HG03354 (cell line): Measurements from ENCODE around the gene PNCK.
"Not testable (repeated sequence)": the region's sequence is repeated elsewhere in the genome, so short reads cannot be mapped to it uniquely, and the experiment has no call there.

Experiments
- ATAC-seq: cut with Tn5 transposase; IDR thresholded peaks from one replicate; pipeline ENCODE4 v1.9.1; 2021; ENCODE audit warnings: mild to moderate bottlenecking; ENCODE audit not compliant: unreplicated experiment, poor library complexity, severe bottlenecking

PNCK gene

DNA sequence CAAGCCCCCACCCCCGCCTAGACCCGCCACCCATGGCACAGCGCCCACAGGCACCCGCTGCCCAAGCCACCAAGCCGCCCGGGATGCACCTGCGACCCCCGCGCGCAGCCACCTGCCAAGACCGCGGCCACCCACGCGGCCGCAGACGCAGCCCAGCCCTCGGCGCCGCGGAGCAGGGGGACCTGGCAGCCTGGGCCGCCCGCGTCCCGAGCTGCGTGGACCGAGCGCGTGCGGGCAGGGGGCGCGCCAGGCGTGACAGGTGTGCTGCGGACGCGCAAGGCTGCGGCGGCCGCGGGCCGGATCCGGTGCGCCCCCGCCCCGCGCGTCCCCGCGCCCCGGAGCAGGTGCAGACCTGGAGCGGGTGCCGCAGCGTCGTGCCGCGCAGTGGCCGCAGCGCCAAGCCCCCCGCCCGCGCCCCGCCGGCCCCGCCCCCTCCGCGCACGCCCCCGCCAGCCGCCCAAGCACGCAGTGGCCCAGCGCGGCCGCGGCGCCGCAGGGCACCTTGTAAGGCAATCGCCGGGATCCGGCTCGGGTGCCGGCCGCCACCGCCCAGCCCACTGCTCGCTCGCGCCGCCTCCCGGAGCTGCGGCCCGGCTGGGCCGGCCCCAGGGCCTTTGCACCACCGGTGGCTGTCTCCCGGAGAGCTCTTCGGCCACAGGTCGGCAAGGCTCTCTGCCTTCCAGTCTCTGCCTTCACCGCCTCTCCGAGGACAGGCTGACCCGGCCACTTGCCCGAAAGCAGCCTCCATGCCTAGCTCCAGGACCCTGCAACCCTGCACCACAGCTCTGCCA, at the start of gene PNCK:
Gene PNCK (minus strand): TSS at position 386 of the 791 bp plus-strand sequence. CDS start 737 bp downstream, outside the sequence.
- no peak for ATAC-seq

DNA sequence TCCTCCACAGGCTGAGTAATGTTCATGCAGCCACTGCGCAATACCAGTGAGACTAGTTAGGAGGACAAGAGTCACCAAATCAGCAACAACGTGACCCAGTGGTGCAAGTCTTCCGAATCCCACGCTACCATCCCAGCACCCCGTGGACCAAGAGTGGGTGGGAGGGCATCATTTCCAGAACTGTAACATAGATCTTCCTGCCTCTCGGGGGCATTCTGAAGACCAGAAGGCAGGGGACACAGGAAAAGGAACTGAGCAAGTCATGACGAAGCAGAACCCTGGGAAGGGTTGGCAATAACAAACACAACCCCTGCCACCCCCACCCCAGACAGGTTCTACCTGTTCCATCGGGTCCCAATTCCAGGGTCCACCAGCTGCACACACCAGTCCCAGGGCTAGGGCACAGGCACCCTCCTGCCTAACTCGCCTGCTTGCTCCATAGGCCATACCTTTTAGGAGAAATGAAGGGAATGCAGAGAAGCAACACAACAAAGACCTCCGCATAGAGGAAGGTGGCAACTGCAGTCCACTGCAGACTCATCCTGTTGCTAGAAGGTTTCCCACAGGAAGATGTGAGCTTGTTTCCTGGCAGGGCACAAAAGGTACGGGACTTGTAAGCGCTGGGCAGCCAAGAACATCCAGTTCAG, 49.2 kb upstream of the PNCK start:
- no peak for ATAC-seq

DNA sequence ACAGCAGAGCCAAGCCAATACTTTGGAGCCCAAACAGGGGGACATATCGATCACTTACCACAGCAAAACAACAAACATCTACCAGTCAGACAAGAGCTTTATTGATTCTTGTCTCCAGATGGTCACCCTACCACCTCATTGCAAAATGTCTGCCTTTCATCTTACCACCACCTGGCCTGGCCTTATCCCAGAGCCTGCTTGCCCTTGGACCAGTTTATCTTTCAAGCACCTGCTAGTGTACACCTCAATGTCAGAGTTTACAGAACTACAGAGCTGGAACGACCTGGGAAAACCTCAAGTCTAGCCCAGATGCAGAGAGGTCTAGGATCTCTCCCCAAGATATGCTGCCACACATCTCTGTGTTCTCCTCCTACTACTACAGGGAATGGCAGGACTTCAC, 46.1 kb upstream of the PNCK start:
- ATAC-seq, result no peak

DNA sequence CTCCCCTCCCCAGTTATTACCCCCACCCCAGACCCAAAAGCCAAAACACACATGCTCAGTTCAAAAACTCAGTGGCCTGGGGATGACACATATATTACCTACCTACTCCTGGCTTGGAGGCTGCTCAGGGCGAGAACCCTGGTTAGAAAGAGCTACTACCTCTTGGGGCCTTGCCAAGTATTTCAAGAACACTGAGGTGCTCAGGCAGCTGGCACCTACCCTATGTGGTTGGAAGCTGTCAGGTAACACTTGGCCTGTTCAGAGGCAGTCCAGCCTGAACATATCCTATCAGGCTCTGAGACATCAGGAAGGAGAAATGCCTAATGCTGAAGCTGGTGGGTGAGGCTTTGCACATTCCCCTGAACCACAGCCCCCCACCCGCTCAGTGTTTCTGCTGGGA, 45.6 kb upstream of the PNCK start:
- no peak for ATAC-seq

DNA sequence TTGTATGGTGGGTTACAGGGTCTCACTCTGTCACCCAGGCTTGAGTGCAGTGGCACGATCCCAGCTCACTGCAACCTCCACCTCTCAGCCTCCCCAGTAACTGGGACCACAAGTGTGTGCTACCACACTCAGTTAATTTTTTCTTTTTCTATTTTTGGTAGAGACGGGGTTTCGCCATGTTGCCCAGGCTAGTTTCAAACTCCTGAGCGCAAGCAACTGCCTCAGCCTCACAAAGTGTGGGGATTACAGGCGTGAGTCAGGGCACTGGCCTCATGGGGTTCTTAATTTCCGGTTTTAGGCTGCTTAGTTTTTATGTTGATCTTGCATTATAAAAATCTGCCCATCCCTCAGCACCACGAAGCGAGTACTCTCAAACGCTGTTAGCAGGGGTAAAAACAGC, 43.8 kb upstream of the PNCK start:
- no peak for ATAC-seq

DNA sequence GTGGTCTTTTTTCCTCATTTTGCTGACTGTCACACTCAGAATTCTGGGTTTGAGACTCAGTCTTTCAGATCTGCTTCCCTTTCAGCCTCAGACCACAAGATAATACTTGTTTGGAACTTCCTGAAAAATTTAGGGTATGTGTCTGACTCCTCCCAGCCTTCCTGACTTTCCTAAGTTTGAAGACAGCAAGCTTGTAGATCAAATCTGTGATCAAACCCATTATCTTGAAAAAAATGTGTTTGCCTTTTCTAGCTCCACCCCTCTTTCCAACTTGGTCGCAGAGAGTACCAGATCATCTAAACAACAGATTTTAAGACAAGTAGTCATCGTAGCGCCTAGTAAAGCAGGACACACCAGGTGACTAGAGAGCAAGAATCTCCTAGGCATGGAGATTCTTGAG, 40.6 kb upstream of the PNCK start:
- no peak for ATAC-seq

DNA sequence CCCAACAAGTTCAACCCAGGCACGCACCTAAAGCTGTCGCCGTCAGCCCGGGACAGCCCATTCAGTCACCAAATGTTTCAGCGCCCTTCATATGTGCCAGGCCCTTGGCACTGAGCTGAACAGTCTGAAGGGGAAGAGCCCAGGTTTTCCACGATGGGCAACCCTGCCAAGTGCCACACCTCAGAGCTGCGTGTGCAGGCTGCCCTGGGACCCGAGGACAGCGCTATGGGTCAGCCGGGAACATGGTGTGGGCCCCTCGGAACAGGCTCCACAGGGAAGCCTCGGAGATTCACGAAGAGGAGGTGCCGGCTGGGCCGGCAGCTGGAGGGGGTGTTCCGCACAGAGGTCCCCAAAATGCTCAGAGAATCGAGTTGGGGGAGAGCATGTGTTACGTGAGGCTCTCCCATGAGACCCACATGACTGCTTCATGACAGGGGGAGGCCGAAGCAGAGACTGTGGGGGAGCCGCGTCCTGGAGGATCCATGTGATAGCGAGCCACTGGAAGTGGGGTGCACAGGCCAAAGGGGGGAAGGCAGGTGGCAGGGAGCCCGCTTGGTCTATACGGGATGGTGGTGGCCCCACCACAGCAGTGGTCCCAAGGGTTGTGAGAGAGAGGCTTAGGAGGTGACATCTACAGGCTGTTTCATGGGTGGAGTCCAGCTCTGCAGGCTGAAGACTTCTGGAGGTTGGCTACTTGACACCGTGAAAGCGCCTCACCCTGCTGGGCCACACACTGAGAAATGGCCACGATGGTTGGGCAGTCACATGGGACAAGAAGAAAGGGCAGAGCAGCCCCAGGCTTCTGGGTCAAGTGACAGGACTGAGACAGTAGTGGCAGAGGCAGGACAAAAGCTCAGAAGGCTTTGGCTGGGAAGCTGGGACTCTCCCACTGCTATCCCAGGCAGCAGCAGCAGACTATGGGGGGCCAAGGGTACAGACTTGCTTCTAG, 36.4 kb upstream of the PNCK start:
- ATAC-seq, result no peak

DNA sequence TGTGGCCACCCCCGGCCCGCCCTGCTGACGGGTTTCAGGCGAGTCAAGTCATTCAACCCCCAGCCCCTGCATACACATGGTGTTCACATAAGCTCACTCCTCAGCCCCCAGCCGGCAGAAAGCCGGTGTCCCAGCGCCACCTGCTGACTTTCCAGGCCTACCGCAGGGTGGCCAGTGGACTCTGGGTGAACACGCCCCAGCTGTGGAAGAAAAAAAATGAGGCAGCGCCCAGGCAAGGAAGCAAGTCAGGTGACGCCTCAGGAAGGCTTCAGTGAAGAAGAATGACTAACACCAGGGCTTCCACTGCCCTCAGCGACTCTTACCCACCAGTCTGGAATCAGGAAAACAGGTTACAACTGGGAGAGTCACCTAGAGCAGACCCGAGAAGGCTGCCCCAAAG, 34.8 kb upstream of the PNCK start:
- no peak for ATAC-seq

DNA sequence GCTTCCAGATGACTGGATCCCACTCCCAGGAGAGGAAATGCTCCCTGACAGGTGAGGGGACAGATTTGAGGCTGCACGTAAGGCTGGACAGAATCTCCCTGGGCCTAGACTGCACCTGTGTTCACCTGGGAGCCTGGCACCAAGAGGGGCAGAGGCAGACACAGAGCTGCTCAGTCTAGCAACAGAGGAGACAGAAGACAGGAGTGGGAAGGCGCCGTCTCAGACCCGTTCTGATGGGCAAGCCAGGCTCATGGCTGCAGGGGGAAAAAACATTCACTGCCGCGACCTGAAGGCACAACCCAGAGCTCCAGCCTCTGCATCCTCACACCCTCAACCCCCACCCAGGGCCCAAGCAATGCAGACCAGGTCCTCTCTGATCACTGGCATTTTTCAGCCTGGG, 33.8 kb upstream of the PNCK start:
- no peak for ATAC-seq

DNA sequence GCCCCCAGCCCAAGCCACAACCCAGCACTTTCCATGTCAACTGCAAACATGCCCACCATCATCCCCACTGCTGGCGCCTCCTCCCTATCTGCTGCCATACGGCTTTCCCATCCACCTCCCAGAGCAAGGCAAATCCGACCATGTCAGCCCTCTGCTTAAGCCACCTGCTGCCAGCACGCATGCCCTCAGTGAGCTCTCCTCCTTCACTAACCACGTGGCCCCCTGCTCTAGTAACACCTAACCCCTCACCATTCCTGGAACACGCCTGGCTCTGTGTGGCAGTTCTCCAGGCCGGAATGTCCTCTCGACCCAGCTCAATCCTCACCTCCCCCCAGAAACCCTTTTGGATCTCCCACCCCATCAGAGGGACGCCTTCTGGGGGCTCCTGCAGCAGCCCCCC, 33.2 kb upstream of the PNCK start:
- ATAC-seq, result no peak

DNA sequence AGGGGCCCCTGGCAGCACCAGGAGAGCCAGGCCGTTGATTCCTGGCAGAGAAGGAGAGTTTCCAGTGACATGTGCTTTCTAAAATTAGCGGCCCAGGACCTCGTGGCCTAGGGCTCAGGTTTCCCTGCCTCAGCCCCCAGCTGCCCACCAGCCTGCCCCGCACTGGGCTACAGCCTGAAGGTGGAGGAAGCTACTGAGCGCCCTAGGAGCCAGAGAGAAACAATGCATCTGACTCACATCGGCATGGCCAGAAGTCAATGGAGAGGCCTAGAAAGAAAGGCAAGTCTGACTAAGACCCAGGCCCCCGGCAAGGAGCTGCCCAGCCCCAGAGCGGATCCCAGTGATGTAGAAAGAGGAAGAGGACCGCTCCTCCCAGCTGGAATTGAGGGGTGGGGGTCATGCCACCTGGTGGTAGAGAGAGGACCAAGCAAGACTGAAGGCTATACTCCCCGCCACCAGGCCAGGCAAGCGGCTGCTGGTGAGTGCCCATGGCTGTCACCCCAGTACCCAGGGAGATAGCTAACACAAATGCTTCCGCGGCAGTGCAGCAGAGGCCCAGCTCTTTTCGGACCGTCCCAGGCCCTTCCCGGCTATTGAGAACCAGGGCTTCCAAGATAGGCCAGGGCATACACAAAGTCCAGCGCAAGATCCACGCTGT, 31.9 kb upstream of the PNCK start:
- ATAC-seq, result not testable (repeated sequence)

DNA sequence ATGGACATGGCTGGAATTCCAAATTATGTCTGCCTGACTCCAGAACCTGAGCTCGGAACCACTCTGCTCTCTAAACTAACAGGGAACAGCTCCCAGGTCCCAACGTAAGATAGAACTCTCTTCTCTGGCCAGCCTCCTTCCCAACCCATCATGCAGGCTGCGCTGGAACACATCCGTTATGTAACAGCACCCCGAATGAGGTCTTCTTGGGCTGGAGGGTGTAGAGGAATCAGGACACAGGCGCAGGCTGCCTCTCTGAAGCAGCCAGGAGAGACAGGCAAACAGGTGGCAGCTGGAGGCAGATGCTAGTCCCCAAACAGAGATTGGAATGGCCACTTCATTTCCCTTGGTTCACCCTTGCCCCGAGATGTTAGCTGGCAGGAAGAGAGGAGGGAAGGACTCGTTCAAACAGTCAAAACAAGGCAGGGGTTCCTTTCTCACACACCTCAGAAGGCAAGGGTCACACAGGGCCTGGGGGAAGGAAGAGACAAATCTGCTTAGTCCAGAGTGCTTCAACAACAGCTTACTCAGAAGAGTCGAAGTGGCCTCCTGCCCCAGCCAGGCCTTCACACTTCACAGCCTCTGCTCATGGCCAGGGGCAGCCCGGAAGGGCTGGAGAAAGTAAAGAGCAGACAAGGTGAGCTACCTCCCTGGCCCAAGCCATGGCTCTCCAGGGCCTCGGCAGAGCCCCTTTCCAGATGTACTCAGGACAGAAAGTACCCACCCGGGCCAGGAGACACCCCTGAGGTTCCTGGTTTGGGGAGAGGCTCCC, 31.2 kb upstream of the PNCK start:
- ATAC-seq, result not testable (repeated sequence)

DNA sequence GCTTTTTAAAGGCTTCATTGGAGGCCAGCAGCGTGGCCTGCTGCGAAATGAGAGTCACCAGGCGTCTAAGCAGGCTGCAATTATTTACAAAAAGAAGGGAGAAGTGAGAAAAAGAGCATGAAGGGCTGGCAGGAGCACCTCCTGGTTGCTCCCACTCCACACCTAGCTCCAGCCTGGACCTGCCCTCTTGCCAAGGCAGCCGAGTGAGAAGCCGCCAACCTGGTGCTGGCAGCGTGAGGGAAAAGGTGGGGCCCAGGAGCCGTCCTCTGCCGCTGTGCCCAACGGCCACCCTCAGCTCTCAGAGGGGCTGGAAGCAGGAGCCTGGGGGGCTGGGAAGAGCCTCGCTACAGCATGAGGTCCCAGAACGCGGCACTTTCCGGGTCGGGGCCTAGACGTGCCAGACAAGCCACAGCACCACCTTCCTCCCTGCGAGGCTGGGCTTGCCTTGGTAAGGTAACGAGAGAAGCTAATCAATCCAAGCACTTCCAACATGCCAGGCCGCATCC, 30.5 kb upstream of the PNCK start:
- no peak for ATAC-seq

DNA sequence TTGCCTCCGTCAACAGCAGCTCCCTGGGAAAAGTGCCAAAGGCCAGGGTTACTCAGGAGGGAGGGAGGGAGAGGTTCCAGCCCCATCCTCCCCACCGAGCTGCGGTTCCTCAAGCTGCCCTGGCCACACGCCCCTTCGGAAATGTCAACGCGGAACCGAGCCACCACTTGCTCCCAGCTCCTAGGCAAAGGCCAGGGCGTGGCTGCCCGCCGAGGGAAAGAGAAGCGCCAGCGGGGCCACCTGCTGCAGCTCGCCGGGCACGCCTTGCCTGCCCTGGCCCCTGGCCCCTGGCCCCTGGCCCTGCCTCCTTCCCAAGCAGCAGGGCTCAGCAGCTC, 29.4 kb upstream of the PNCK start:
- no peak for ATAC-seq

DNA sequence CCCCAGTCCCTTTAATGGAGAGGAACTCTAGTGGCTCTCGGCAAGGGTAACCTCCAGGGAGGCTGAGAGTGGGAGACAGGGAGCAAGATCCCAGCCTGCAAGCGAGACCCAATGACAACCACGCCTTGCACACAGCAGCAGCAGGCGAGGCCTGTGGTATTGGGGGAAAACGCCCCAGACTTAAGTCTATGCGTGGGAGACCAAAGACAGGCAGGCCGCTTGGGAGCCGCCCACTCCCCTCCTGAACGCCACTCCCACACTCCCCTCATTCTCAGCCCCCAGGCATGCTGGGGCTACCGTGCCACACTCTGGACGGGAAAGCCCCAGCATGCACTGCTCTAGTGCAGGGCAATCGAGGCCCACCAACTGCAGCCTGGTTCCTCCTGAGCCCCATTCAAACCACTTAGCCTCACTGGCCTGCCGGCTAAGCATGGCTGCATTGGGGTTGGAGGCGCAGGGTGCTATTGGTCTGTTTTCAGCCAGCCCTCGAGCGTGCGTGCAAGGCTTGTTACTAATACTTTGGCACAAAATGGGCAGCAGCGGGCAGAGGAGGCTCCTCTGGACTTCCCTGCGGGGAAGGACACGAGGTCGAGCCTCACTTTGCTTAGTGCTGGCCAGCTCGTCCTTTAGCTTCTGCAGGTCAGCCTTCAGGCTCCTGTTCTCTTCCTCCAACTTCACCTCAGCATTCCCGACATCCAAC, 28.9 kb upstream of the PNCK start:
- ATAC-seq, result no peak

DNA sequence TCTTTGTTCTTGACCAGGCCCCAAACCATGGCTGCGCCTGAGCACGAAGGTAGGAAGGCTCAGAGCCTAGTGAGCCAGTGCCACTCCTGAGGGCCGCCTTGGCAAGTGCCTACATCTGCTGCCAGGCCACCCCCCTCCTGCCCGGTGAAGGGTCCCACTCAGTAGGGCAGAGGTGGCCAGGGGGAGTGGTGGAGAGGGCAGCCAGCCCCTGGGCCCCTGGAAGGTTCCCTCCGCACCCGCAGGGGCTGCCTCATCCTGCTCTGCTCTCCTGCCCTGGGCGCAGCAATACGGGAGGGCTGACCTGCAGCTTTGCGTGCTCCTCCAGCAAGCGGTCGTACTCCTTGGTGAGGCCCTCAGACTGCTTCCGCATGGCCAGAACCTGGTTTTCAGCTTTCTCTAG, 28.1 kb upstream of the PNCK start:
- ATAC-seq, result no peak

DNA sequence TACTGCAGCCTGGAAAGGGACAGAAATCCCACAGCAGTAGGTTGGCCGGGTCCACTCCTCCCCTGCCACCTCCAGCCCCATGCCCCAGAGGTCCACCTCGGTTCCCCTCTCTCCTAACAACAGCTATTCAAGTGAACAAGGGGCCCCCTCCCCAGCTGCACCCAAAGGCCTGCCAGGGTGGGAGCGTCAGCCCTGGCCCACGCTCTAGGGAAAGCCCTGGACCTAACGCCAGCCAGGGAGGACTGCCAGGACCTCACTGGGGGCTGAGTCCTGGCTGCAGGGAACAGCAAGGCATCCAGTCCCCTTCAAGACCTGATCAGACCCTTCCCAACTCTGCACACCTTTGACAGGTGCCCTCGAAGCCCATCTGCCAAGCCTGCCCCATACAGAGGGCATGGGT, 27.4 kb upstream of the PNCK start:
- no peak for ATAC-seq

DNA sequence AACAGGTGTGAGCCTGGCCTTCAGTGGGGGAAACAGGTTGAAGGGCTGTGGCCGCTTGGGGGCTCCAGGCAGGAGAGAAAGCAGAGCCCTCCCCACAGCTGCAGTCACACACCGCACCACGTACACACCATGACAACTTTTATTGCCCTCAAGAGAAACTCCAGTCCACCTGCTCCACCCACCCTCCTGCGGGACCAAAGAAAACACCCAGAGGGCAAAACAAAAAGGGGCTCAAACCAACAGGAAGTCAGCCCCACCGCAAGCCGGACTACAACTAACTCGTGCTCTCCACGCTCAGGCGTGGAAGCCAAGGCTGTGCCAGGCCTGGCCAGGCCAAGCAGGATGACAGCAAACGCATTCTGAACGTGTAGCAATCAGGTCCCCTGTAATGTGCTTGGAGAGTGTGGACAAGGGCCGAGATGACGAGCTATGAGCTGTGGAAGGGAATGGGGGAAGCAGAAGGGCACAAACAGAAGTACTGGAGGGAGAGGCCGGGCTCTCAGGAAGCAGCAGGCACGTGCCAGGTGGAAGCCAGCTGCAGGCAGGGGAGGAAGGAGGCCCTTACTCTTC, 26.8 kb upstream of the PNCK start:
- ATAC-seq, result no peak
